ENCODE measurements around the gene MYO9A. TPM values are rescaled to one million over a fixed set of nuclear protein-coding genes. Genes with fewer than 3 reads are reported as not detected.

Gene MYO9A
- total and polyA plus RNA-seq, 2 donors: 4.4 to 11.6 TPM

DNA sequence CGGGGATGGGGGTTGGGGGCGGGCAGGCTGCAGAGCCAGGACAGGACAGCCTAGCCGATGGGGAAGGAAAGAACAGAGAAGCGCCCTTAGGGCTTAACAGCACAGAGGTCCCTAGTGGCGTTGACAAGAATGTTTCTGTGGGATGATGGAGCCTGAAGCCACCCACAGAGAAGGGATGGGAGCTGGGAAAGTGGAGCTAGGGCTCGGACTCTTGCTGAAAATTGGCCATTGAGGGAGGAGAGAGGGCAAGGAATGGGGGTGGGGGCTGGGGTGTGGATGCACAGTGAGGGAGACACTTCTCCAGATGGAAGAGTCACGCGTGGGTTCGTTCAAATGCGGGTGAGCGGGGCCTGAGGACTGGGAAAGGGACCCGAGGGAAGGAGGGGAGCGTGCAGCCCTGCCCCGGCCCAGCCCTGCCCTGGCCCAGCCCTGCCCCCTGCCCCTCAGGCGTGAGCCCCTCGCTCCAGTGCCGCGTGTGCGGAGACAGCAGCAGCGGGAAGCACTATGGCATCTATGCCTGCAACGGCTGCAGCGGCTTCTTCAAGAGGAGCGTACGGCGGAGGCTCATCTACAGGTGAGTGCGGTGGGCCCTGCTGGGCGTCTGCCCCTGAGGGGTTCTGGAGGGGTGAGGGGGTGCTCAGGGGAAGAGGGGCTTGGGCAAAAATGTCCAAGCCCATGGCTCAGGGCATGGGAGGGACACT is 306.8 kb downstream of the MYO9A start:
- Histone ChIP-seq H3K27ac (ENCODE audit: low read depth in 1 of 2, low read length in 1 of 2) (no peak overlapping the region), H3K4me3 (ENCODE audit: low read length in 2 of 2) (no peak overlapping the region), H3K36me3 (ENCODE audit: control insufficient read depth in 2 of 2, insufficient read depth in 2 of 2, low read length in 1 of 2) (no peaks in the 10 kb centered on the region), H3K4me1 (ENCODE audit: control insufficient read depth in 2 of 2, insufficient read depth in 2 of 2, low read length in 2 of 2) (no peaks in the 10 kb centered on the region), H3K27me3 (ENCODE audit: control insufficient read depth in 2 of 2, insufficient read depth in 1 of 2, low read length in 1 of 2) (no peaks in the 10 kb centered on the region), H3K9me3 (ENCODE audit: control insufficient read depth in 2 of 2, insufficient read depth in 1 of 2, low read length in 1 of 2) (no peaks in the 10 kb centered on the region)
- no peak for DNase-seq (ENCODE audit: low read depth in 6 of 9, low spot score in 9 of 9)
- WGBS: 95% methylated on average over 27 of the region's 27 CpGs

DNA sequence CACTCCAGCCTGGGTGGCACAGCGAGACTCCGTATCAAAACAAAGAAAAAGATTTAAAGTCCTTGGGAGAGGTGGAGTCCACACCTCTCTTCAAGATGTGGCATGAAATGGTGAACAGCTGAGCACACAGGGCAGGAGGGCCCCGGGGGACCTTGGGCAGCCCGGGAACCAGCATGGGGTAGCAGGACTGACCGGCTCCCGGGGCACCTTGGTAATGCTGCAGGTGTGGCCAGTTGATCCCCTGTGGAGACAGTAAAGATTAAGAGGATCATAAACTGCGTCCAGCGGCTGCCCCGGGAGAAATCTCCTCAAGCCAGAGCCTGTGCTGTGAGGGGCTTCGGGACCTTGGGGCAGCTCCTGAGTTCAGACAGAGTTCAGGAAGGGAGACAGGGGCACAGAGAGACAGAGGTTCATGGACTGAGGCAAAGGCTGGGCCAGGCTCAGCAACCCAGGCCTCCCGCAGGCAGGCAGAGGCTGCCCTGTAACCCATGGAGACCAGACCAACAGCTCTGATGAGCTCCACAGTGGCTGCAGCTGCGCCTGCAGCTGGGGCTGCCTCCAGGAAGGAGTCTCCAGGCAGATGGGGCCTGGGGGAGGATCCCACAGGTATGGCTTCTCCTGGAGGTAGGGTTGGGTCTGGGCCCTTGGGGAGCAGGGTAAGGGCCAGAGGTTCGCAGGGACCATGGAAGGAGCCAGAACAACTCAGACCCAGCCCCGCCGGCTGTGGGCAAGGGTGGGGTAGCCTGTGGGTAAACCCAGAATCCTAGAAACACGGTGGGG is 307.5 kb downstream of the MYO9A start, which contains the start of gene NR2E3:
NR2E3 (plus strand) TSS at position 299 of the 780 bp plus-strand sequence; CDS start at position 489, 190 bp downstream.
- no peak within 1 kb of the TSS for H3K27ac ChIP-seq (ENCODE audit: low read depth in 1 of 2, low read length in 1 of 2)
- DNase-seq (ENCODE audit: low read depth in 6 of 9, low spot score in 9 of 9): no peak
- no peak within 1 kb of the TSS for H3K4me3 ChIP-seq (ENCODE audit: low read length in 2 of 2)
- WGBS: 93% methylated on average over 16 of the region's 16 CpGs
- no peaks in the 10 kb centered on the region for H3K4me1 ChIP-seq (ENCODE audit: control insufficient read depth in 2 of 2, insufficient read depth in 2 of 2, low read length in 2 of 2)
- H3K9me3 ChIP-seq (ENCODE audit: control insufficient read depth in 2 of 2, insufficient read depth in 1 of 2, low read length in 1 of 2): no peaks in the 10 kb centered on the region
- no peaks in the 10 kb centered on the region for H3K36me3 ChIP-seq (ENCODE audit: control insufficient read depth in 2 of 2, insufficient read depth in 2 of 2, low read length in 1 of 2)
- H3K27me3 ChIP-seq (ENCODE audit: control insufficient read depth in 2 of 2, insufficient read depth in 1 of 2, low read length in 1 of 2): no peaks in the 10 kb centered on the region

DNA sequence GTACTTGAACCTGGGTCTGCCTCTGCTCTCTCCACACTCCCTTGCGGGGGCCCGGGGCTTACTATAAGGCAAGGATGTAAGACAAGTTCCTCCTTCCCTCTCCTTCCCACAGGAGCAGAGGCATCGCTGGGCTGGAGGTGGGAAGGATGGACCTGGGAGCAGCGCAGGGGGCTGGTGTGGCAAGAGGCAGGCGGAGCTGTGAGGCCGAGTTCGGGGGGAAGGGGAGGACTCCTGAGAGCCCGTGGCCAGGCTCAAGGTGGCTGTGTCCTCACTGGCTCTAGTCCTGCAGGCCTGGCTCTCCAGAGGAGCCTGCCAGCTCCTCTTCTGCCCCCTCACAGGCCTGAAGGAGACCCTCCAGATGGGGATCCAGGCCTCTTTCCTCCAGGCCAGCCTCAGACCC is 308.6 kb downstream of the MYO9A start:
- 91% methylated on average over 8 of the region's 8 CpGs for WGBS
- DNase-seq (ENCODE audit: low read depth in 6 of 9, low spot score in 9 of 9): no peak

DNA sequence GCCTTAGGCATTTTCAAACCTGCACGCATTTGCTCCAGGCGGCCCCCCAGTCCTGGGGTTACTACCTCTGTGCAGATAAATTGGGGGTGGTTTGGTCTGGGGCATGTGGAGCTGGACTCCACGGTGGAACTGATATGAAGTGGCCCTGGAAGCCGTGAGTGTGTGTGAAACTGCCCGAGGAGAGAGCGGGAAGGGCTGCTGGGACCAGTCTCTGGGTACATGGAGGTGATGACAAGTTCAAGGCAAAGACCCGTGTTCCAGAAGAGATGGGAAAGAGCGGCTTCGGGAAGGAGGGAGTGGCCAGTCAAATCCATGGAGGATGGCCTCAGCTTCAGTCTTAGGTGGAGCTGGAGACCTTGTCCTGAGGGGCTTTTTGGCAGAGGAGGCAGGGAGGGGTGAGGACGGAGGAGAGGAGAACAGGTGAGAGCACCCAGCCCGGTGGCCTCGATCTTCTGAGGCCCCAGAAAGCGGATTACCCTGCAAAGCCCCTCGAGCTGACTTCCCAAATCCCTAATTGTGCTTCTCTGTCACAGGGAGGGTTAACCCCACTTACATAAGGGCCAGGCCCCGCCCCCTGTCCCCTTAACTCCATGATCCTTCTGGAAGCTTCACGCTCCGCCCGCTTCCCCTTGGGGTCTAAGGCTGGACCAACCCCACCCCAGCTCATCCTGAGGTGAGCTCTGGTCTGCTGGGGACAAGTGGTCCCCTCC is 309.5 kb downstream of the MYO9A start:
- no peaks in the 10 kb centered on the region for H3K27me3 ChIP-seq (ENCODE audit: control insufficient read depth in 2 of 2, insufficient read depth in 1 of 2, low read length in 1 of 2)
- no peaks in the 10 kb centered on the region for H3K4me1 ChIP-seq (ENCODE audit: control insufficient read depth in 2 of 2, insufficient read depth in 2 of 2, low read length in 2 of 2)
- H3K4me3 ChIP-seq (ENCODE audit: low read length in 2 of 2): no peak overlapping the region
- H3K27ac ChIP-seq (ENCODE audit: low read depth in 1 of 2, low read length in 1 of 2): no peak overlapping the region
- 91% methylated on average over 18 of the region's 18 CpGs for WGBS
- no peaks in the 10 kb centered on the region for H3K9me3 ChIP-seq (ENCODE audit: control insufficient read depth in 2 of 2, insufficient read depth in 1 of 2, low read length in 1 of 2)
- no peak for DNase-seq (ENCODE audit: low read depth in 6 of 9, low spot score in 9 of 9)
- H3K36me3 ChIP-seq (ENCODE audit: control insufficient read depth in 2 of 2, insufficient read depth in 2 of 2, low read length in 1 of 2): no peaks in the 10 kb centered on the region

More for the DNA sequence above, 308.6 kb downstream of the MYO9A start:
- H3K36me3 ChIP-seq (ENCODE audit: control insufficient read depth in 2 of 2, insufficient read depth in 2 of 2, low read length in 1 of 2): no peaks in the 10 kb centered on the region
- H3K27ac ChIP-seq (ENCODE audit: low read depth in 1 of 2, low read length in 1 of 2): no peak overlapping the region
- H3K4me3 ChIP-seq (ENCODE audit: low read length in 2 of 2): no peak overlapping the region
- H3K9me3 ChIP-seq (ENCODE audit: control insufficient read depth in 2 of 2, insufficient read depth in 1 of 2, low read length in 1 of 2): no peaks in the 10 kb centered on the region
- H3K27me3 ChIP-seq (ENCODE audit: control insufficient read depth in 2 of 2, insufficient read depth in 1 of 2, low read length in 1 of 2): no peaks in the 10 kb centered on the region
- H3K4me1 ChIP-seq (ENCODE audit: control insufficient read depth in 2 of 2, insufficient read depth in 2 of 2, low read length in 2 of 2): no peaks in the 10 kb centered on the region

DNA sequence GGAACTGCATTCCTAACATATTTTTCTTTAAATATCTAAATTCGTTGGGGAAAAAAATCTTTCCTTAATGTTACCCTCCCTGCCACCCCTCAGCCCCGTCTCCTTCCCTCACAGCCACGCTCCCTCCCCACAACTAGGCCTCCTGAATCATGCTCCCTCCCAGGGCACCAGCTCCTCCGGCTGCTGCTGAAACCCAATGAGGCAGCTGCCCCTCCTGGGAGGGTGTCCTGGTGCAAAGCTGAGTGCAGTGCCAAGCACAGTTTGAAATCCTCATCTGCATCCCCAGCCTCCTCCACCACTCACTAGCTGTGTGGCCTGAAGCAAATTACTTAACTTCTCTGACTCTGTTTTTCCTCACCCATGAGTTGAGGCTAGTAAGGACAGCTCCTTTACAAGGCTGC is 310.3 kb downstream of the MYO9A start:
- Histone ChIP-seq H3K27me3 (ENCODE audit: control insufficient read depth in 2 of 2, insufficient read depth in 1 of 2, low read length in 1 of 2) (no peaks in the 10 kb centered on the region), H3K4me1 (ENCODE audit: control insufficient read depth in 2 of 2, insufficient read depth in 2 of 2, low read length in 2 of 2) (no peaks in the 10 kb centered on the region), H3K9me3 (ENCODE audit: control insufficient read depth in 2 of 2, insufficient read depth in 1 of 2, low read length in 1 of 2) (no peaks in the 10 kb centered on the region), H3K4me3 (ENCODE audit: low read length in 2 of 2) (no peak overlapping the region), H3K27ac (ENCODE audit: low read depth in 1 of 2, low read length in 1 of 2) (no peak overlapping the region), H3K36me3 (ENCODE audit: control insufficient read depth in 2 of 2, insufficient read depth in 2 of 2, low read length in 1 of 2) (no peaks in the 10 kb centered on the region)
- 85% methylated on average over 4 of the region's 4 CpGs for WGBS
- DNase-seq (ENCODE audit: low read depth in 6 of 9, low spot score in 9 of 9): no peak

DNA sequence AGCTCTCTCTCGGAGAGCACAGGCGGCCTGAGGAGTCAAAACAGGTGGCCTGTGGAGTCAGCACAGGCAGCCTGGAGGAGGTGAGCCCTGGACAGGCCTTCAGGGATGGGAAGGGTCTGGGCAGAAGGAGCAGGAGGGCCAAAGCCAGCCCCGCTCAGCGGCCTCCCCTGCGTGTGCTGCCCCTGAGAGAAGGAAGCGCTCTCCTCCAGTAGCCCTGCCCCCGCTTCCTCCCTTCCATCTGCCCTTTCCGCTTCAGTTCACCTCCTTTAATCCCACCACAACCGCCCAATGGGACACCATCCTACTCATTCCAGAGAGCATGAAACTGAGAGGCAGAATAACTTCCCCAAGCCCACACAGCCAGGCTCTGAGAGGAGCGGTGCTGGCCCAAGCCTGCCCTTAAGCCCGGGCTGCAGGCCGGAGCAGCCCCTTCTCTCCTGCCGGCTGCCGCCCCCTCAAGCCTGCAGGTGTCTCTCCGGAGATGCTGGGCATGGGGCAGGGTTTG is 310.8 kb downstream of the MYO9A start:
- Histone ChIP-seq H3K36me3 (ENCODE audit: control insufficient read depth in 2 of 2, insufficient read depth in 2 of 2, low read length in 1 of 2) (no peaks in the 10 kb centered on the region), H3K4me3 (ENCODE audit: low read length in 2 of 2) (no peak overlapping the region), H3K9me3 (ENCODE audit: control insufficient read depth in 2 of 2, insufficient read depth in 1 of 2, low read length in 1 of 2) (no peaks in the 10 kb centered on the region), H3K4me1 (ENCODE audit: control insufficient read depth in 2 of 2, insufficient read depth in 2 of 2, low read length in 2 of 2) (no peaks in the 10 kb centered on the region), H3K27ac (ENCODE audit: low read depth in 1 of 2, low read length in 1 of 2) (no peak overlapping the region), H3K27me3 (ENCODE audit: control insufficient read depth in 2 of 2, insufficient read depth in 1 of 2, low read length in 1 of 2) (no peaks in the 10 kb centered on the region)
- no peak for DNase-seq (ENCODE audit: low read depth in 6 of 9, low spot score in 9 of 9)
- 94% methylated on average over 15 of the region's 15 CpGs for WGBS

DNA sequence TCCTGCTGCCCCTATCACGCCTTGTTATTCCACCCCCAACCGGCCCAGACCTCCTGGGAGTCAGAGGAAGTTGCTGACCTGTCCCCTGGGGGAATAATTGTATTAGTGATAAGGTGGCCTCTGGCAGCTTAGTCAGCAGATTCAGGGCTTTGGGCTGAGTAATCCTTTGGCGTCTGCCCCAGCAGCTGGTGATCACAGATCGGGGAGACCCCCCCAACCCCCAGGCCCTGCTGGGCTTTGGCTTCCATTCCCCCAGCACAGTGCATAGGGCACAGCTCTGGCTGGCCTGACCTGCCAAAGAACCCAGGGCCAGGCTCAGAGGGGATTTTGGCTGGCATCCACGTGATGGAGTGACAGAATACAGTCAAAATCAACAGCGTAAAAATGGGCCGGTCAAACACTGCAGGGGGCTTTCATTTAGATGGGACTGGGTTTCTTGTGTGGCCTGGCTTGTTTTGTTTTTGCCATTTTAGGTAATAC is 311.5 kb downstream of the MYO9A start:
- no peaks in the 10 kb centered on the region for H3K4me1 ChIP-seq (ENCODE audit: control insufficient read depth in 2 of 2, insufficient read depth in 2 of 2, low read length in 2 of 2)
- no peaks in the 10 kb centered on the region for H3K27me3 ChIP-seq (ENCODE audit: control insufficient read depth in 2 of 2, insufficient read depth in 1 of 2, low read length in 1 of 2)
- H3K4me3 ChIP-seq (ENCODE audit: low read length in 2 of 2): no peak overlapping the region
- H3K36me3 ChIP-seq (ENCODE audit: control insufficient read depth in 2 of 2, insufficient read depth in 2 of 2, low read length in 1 of 2): no peaks in the 10 kb centered on the region
- 93% methylated on average over 7 of the region's 7 CpGs for WGBS
- H3K27ac ChIP-seq (ENCODE audit: low read depth in 1 of 2, low read length in 1 of 2): no peak overlapping the region
- DNase-seq (ENCODE audit: low read depth in 6 of 9, low spot score in 9 of 9): no peak
- H3K9me3 ChIP-seq (ENCODE audit: control insufficient read depth in 2 of 2, insufficient read depth in 1 of 2, low read length in 1 of 2): no peaks in the 10 kb centered on the region

DNA sequence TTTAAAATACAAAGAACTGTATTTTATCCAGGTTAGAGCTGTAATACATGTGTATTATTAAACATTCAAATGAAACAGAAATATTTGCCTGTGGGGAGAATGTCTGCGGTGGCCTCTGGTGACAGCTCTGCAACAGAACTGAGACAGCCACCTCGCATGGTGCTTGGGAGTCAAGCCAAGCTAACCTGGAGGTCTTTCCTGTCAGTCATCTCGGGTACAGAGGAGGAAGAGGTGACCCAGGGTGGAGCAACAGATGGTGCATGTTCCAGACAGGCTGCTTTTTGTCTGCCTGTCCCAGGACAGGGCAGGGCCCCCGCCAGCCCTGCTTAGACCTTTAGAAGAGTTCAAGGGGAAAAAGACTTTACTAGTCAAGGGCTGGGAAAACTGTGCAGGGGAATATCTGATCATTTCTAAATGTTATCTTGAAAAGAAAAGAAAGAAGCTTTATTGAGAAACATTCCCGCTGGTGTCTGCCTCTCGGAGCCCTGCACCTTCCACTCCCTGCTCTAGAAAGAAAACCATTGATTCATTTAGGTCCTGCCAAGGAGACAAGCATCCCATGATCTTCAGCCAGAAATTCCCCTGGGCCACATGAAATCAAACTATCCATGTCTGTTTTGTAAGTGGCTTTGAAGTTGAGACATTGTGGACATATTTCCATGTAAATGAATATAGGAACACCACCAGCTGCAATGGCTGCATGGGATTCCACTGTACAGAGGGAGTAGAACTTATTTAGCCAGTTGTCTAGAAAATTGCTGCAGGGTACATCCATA is 313.1 kb downstream of the MYO9A start:
- Histone ChIP-seq H3K4me1 (ENCODE audit: control insufficient read depth in 2 of 2, insufficient read depth in 2 of 2, low read length in 2 of 2) (no peaks in the 10 kb centered on the region), H3K9me3 (ENCODE audit: control insufficient read depth in 2 of 2, insufficient read depth in 1 of 2, low read length in 1 of 2) (no peaks in the 10 kb centered on the region), H3K27ac (ENCODE audit: low read depth in 1 of 2, low read length in 1 of 2) (no peak overlapping the region), H3K4me3 (ENCODE audit: low read length in 2 of 2) (no peak overlapping the region), H3K27me3 (ENCODE audit: control insufficient read depth in 2 of 2, insufficient read depth in 1 of 2, low read length in 1 of 2) (no peaks in the 10 kb centered on the region), H3K36me3 (ENCODE audit: control insufficient read depth in 2 of 2, insufficient read depth in 2 of 2, low read length in 1 of 2) (no peaks in the 10 kb centered on the region)
- 69% methylated on average over 6 of the region's 6 CpGs for WGBS
- no peak for DNase-seq (ENCODE audit: low read depth in 6 of 9, low spot score in 9 of 9)

All from thymus (tissue), 11 donors.